ENCODE data around the gene RPH3AL. TPM values are rescaled to one million over a fixed set of nuclear protein-coding genes. Genes with fewer than 3 reads are reported as not detected.
"Not testable (repeated sequence)": the region's sequence is repeated elsewhere in the genome, so short reads cannot be mapped to it uniquely, and the experiment has no call there.

Gene RPH3AL
- total RNA-seq, 1 donor = 1.5 TPM

DNA sequence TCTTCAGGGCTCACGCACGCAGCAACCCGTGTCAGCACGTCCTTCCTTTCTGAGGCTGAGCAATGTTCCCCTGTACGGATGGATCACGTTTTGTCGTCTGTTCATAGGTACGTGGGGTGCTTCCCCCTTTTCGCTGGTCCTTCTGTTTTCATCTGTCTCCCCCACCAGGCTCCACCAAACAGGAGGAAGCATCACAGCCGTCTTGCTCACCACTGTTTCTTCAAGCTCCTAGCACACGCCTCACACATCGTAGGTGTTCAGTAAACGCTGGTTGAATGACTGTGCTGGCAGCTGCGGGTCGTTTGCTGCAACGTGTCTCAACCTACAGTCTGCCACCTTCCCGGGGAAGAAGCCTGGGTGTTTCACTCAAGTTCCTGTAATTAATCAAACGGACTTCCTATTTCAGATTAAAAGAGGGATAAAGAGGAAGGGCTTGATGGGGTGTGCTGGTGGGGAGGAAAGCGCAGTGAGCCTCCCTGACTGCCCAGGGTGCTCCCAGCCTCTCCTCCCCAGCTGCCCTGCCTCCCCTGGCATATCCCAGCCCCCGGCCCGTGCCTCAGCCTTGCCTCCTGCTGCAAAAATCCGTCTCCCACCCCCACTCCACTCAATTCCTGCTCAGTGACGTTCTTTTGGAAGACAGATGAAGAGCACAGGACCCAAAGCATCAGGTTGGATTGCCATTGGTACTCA is 94.4 kb downstream of the RPH3AL start:
- H3K9me3 ChIP-seq (ENCODE audit: low read depth, low read length) = no peaks in the 10 kb centered on the region
- H3K27me3 ChIP-seq (ENCODE audit: insufficient read depth, low read length) = no peaks in the 10 kb centered on the region

DNA sequence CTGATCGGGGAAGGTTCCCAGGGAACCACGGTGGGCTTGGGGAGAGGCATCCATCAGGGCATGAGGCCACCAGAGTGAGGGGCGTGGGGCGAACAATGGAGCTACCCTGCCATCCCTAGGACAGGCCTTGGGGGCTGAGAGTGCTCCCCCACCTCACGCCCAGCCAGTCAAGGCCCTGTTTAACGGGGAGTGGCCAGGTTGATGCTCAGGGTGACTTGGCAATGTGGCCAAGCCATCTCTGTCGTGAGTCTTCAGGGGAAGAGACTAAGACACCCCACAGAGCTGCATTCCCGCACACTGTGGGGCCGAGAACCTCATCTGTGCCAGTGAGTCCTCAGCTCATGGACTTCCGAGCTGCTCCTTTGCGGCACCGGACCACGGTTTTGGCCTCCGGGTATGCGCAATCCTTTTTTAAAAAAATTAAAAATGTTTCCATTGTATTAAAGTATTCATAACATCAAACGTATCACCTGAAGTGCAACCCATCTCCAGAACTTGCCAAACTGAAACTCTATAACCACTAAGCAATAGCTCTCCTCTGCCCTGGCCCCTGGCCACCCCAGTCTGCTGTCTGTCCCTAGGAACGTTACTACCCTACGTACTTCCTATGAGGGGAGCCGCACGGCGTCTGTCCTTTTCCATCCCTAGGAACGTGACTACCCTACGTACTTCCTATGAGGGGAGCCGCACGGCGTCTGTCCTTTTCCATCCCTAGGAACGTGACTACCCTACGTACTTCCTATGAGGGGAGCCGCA is 99.3 kb downstream of the RPH3AL start:
- no peak overlapping the region for H3K4me3 ChIP-seq (ENCODE audit: low read length)
- H3K9me3 ChIP-seq (ENCODE audit: low read depth, low read length) = no peaks in the 10 kb centered on the region
- no peaks in the 10 kb centered on the region for H3K27me3 ChIP-seq (ENCODE audit: insufficient read depth, low read length)
- H3K4me1 ChIP-seq (ENCODE audit: insufficient read depth, low read length) = no peaks in the 10 kb centered on the region

More for the DNA sequence above, 94.4 kb downstream of the RPH3AL start:
- Histone ChIP-seq H3K4me3 (ENCODE audit: low read length) (no peak overlapping the region), H3K4me1 (ENCODE audit: insufficient read depth, low read length) (no peaks in the 10 kb centered on the region)

DNA sequence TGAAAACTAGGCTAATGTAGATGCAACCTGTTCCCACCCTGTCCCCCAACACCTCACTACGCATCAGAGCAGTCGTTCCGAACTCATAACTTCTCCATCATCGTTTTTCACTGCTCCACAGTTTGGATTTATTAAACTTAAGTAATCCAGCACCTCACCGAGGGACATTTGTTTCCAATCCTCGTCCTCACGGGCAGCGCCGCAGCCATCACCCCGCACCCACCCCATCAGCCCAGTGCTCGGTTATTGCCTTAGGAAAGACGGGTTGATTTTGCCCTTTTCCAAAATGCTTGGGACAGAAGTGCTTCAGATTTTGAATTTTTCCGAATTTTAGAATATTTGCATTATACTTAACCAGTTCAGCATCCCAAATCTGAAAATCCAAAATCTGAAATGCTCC is 100.2 kb downstream of the RPH3AL start:
- no peaks in the 10 kb centered on the region for H3K27me3 ChIP-seq (ENCODE audit: insufficient read depth, low read length)
- no peaks in the 10 kb centered on the region for H3K4me1 ChIP-seq (ENCODE audit: insufficient read depth, low read length)
- no peaks in the 10 kb centered on the region for H3K9me3 ChIP-seq (ENCODE audit: low read depth, low read length)
- H3K4me3 ChIP-seq (ENCODE audit: low read length) = no peak overlapping the region

DNA sequence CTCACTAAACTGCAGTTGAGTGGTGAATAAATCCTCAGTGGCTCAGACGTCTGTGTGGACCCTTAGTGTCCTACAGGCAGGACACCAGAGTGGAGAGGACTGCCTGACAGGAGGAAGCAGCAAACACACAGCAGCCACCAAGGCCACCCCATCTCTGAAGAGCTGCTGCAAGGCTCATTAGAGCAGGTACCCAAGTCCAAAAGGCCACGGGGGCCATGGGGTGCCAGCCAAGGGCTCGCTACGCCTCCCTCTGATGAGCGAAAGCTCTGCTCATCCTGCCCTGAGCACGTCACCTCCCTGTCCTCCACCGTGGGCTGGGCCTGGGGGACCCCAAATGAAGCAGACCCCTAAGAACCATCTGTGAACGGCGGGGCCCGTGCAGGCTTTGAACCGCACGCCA is 101.1 kb downstream of the RPH3AL start:
- Histone ChIP-seq H3K27me3 (ENCODE audit: insufficient read depth, low read length) (no peaks in the 10 kb centered on the region), H3K9me3 (ENCODE audit: low read depth, low read length) (no peaks in the 10 kb centered on the region), H3K4me3 (ENCODE audit: low read length) (no peak overlapping the region), H3K4me1 (ENCODE audit: insufficient read depth, low read length) (no peaks in the 10 kb centered on the region)

DNA sequence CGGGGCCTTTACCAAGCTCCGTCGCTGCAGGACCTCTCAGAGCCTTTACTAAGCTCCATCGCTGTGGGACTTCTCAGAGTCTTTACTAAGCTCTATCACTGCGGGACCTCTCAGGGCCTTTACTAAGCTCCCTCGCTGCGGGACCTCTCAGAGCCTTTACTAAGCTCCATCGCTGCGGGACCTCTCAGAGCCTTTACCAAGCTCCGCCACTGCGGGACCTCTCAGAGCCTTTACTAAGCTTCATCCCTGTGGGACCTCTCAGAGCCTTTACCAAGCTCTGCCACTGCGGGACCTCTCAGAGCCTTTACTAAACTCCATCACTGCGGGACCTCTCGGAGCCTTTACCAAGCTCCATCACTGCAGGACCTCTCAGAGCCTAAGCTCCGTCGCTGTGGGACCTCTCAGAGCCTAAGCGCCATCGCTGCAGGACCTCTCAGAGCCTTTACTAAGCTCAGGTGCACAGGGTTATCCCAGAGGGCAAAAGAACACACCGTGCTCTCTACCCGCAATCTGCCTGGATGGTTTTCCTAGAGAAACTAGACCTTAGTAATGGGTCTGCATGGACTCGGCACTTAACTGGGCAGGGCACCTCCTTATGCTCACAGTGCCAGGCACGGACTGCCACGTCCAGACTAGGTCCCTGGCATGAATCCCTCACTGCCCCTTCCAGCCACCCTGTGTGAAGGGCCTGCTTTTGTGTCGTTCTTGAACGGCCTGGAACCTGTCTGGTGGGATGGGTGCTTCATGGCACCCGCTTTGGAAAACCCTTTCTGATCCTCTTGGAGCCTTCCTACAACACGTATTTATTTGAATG is 101.9 kb downstream of the RPH3AL start:
- H3K9me3 ChIP-seq (ENCODE audit: low read depth, low read length) = no peaks in the 10 kb centered on the region
- H3K4me1 ChIP-seq (ENCODE audit: insufficient read depth, low read length) = no peaks in the 10 kb centered on the region
- H3K27me3 ChIP-seq (ENCODE audit: insufficient read depth, low read length) = no peaks in the 10 kb centered on the region
- H3K4me3 ChIP-seq (ENCODE audit: low read length) = no peak overlapping the region

DNA sequence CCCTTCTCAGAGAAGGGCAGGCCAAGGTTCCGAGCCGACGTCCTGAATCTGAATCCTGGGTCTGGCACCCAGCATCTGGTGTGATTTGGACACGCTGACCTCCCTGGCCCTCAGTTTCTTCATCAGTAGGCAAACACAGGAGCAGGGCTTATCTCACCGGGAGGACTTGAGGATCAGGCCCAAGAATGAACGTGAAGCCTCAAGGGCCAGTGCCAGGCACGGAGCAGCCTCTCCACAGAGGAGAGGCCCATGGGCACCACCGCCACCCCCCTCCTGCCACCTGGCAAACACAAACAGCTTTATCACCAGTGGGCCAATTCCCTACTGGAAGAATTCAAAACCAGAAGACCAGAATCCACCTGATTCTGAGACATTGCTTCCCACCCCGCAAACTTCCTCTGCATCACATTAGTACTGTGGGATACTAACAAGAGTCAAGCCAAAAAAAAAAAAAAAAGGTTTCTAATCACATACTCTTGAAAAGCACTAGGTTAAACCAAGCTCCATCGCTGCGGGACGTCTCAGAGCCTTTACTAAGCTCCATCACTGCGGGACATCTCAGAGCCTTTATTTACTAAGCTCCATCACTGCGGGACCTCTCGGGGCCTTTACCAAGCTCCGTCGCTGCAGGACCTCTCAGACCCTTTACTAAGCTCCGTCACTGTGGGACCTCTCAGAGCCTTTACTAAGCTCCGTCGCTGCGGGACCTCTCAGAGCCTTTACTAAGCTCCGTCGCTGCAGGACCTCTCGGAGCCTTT is 103.2 kb downstream of the RPH3AL start:
- no peaks in the 10 kb centered on the region for H3K4me1 ChIP-seq (ENCODE audit: insufficient read depth, low read length)
- H3K9me3 ChIP-seq (ENCODE audit: low read depth, low read length) = no peaks in the 10 kb centered on the region
- no peak overlapping the region for H3K4me3 ChIP-seq (ENCODE audit: low read length)
- no peaks in the 10 kb centered on the region for H3K27me3 ChIP-seq (ENCODE audit: insufficient read depth, low read length)

DNA sequence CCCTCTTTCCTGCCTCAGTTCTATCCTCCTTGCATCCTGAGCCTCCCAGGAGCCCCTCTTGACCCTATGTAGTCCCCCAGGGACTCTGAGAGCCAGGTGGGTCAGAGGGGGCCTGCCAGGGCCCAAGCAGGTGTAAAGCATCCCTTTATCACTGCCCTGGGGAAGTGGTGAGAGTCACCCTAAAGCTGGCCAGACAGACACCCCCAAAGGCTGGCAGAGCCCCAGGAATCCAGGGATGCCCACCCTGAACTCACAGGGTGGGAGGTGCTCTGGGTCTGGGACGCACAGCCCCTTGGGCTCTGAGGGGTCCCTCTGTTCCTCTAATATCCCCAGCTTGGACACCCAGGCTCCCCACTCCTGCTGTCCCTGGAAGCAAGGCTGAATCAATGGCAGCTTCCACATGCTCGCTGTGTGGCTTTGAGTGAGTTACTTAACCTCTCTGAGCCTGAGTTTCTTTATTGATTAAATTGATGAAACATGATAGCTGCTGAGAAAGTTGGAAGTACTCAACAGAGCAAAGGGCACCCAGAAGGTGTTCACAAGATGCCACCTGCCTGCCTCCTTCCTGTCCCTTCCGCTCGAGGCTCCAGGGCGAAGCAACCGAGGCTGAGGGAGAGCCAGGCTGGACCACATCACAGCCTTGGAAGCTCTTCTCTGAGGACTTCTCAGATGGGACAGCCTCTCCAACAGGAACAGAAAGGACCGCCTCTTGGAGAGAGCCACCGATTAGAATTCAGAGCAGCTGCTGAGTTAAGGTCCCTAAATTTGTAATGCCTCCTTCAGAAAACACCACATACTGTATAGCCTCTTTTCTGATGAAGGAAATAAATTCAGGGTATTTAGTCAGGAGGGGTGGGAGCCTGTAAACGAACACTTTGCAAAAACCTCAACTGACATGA is 104.0 kb downstream of the RPH3AL start:
- no peak overlapping the region for H3K4me3 ChIP-seq (ENCODE audit: low read length)
- no peaks in the 10 kb centered on the region for H3K4me1 ChIP-seq (ENCODE audit: insufficient read depth, low read length)
- no peaks in the 10 kb centered on the region for H3K27me3 ChIP-seq (ENCODE audit: insufficient read depth, low read length)
- no peaks in the 10 kb centered on the region for H3K9me3 ChIP-seq (ENCODE audit: low read depth, low read length)

DNA sequence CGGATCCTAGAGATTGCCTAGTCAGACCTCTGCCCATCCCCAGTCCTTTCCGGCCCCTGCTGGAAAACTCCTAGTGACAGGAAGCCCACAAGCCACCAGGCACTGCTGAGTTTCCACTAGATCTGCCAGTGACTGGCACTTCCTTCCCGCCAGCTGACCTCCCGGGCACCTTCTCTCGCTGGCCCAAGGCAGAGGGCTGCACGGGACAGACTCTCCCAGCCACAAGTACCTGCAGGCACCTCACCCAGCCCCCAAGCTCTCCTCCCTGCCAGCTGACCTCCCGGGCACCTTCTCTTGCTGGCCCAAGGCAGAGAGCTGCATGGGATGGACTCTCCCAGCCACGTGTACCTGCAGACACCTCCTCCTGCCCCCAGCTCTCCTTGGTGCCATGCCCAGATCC is 104.8 kb downstream of the RPH3AL start:
- no peaks in the 10 kb centered on the region for H3K9me3 ChIP-seq (ENCODE audit: low read depth, low read length)
- no peaks in the 10 kb centered on the region for H3K4me1 ChIP-seq (ENCODE audit: insufficient read depth, low read length)
- H3K4me3 ChIP-seq (ENCODE audit: low read length) = no peak overlapping the region
- H3K27me3 ChIP-seq (ENCODE audit: insufficient read depth, low read length) = no peaks in the 10 kb centered on the region

DNA sequence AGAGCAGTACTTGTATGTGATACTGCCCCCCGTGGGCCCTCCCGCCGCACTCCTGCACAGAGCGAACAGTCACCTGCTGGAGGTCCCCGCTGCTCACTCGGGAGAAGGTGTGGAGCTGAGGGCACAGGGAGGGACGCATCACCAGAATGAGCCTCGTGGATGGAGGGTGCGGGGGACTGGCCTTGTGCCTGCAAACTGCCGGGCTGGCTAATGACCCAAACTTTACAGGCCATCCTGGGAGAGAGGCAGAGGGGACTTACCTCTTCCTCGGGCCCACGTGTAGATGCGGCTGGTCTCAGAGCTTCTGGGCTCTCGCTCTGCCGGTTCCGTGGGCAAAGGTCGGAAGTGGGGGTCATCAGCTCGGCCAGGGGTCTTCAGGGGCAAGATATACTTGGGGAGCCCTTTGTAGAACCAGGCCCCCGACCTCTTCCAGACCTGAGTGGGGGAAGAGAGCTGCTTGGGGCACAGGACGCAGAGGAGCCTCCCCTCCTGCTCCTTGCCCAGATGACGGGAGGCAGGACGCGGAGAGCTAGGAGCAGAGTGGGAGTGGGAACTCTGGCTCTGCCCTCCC is 105.7 kb downstream of the RPH3AL start:
- no peaks in the 10 kb centered on the region for H3K9me3 ChIP-seq (ENCODE audit: low read depth, low read length)
- no peaks in the 10 kb centered on the region for H3K27me3 ChIP-seq (ENCODE audit: insufficient read depth, low read length)
- no peak overlapping the region for H3K4me3 ChIP-seq (ENCODE audit: low read length)
- no peaks in the 10 kb centered on the region for H3K4me1 ChIP-seq (ENCODE audit: insufficient read depth, low read length)

DNA sequence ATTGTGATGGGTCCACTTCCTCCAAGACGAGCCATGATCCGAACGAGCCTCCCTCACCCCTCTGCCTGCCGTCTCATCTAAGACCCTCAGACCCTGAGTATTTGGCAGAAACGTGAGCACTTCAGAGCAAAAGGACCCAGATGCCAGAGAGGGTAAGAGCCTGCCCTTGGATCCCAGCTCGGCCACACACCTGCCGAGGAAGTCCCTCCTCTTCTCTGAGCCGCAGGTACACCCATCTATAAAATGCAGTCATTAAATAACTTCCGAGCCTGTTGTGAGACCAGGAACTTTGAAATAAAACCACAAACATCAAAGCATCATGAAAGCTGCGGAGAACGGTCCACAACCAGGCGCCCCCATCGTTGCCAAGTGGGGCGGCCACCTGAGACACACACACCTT is 106.4 kb downstream of the RPH3AL start:
- no peaks in the 10 kb centered on the region for H3K4me1 ChIP-seq (ENCODE audit: insufficient read depth, low read length)
- no peaks in the 10 kb centered on the region for H3K27me3 ChIP-seq (ENCODE audit: insufficient read depth, low read length)
- no peaks in the 10 kb centered on the region for H3K9me3 ChIP-seq (ENCODE audit: low read depth, low read length)
- H3K4me3 ChIP-seq (ENCODE audit: low read length) = no peak overlapping the region

DNA sequence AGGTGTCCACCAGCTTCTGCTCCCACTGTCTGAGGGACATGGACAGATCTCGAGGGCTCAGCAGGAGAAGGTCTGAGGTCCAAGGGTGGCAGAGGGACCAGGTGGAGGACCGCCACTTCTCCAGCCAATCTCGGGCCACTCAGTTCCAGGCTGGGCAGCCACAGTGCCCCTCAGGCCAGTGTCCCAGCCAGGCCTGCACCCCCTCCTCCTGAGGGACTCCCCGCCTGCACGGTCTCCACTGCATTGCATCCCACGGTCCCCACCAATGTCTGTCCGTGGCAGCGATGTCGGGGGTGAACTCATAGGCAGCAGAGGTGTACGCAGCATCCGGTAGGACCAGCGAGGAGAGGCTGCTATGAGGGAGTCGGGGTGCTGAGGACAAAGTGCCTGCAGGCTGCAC is 107.0 kb downstream of the RPH3AL start:
- no peak overlapping the region for H3K4me3 ChIP-seq (ENCODE audit: low read length)
- no peaks in the 10 kb centered on the region for H3K27me3 ChIP-seq (ENCODE audit: insufficient read depth, low read length)
- no peaks in the 10 kb centered on the region for H3K9me3 ChIP-seq (ENCODE audit: low read depth, low read length)
- no peaks in the 10 kb centered on the region for H3K4me1 ChIP-seq (ENCODE audit: insufficient read depth, low read length)

DNA sequence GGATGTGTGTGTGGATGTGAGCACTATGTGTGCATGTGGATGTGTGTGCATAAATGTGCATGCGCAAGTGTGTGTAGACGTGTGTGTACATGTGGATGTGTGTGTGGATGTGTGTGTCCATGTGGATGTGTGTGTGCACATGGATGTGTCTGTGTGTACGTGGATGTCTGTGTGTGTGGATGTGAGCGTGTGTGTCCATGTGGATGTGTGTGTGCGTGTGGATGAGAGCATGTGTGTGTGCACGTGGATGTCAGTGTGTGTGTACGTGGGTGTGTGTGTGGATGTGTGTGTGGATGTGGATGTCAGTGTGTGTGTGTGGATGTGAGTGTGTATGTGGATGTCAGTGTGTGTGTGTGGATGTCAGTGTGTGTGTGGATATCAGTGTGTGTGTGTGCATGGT is 107.6 kb downstream of the RPH3AL start:
- Histone ChIP-seq H3K4me3 (ENCODE audit: low read length) (no peak overlapping the region), H3K4me1 (ENCODE audit: insufficient read depth, low read length) (no peaks in the 10 kb centered on the region), H3K27me3 (ENCODE audit: insufficient read depth, low read length) (no peaks in the 10 kb centered on the region), H3K9me3 (ENCODE audit: low read depth, low read length) (no peaks in the 10 kb centered on the region)

DNA sequence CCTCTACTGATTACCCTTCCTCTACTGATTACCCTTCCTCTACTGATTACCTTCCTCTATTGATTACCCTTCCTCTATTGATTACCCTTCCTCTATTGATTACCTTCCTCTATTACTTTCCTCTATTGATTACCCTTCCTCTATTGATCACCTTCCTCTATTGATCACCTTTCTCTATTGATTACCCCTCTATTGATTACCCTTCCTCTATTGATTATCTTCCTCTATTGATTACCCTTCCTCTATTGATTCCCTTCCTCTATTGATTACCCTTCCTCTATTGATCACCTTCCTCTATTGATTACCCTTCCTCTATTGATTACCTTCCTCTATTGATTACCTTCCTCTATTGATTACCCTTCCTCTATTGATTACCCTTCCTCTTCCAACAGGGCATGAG is 108.7 kb downstream of the RPH3AL start:
- not testable (repeated sequence) for H3K4me1 ChIP-seq (ENCODE audit: insufficient read depth, low read length); H3K27me3 ChIP-seq (ENCODE audit: insufficient read depth, low read length); H3K9me3 ChIP-seq (ENCODE audit: low read depth, low read length); H3K4me3 ChIP-seq (ENCODE audit: low read length)

DNA sequence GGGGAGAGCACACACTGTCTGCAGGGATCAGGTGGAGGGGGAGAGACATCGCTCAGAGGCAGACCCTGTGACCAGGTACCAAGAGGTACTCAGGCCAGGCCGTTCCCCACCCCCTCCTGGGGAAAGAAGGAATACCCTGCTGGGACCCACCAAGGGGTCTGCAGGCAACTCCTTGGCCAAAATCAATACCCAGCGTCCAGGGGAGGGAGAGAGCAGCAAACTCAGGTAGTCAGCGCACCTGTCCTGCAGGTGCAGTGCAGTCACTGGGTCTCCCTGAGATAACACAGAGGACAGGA is 113.7 kb downstream of the RPH3AL start:
- Histone ChIP-seq H3K4me3 (ENCODE audit: low read length) (no peak overlapping the region), H3K4me1 (ENCODE audit: insufficient read depth, low read length) (no peaks in the 10 kb centered on the region), H3K9me3 (ENCODE audit: low read depth, low read length) (no peaks in the 10 kb centered on the region), H3K27me3 (ENCODE audit: insufficient read depth, low read length) (no peaks in the 10 kb centered on the region)

All from mononuclear cell (primary cell).